HUES64 (cell line): ENCODE measurements around the gene ZNF853.

ENCODE experiments used
- H3K27ac ChIP-seq: 2 replicates; pipeline ENCODE4 v1.7.0; 2013; ENCODE audit warnings: low read depth, low read length, inconsistent platforms
- H3K27me3 ChIP-seq: 2 replicates; pipeline ENCODE4 v1.6.1; 2013; ENCODE audit warnings: mild to moderate bottlenecking, low read length; ENCODE audit not compliant: insufficient read depth
- H3K36me3 ChIP-seq: 2 replicates; pipeline ENCODE4 v1.6.1; 2013; ENCODE audit warnings: mild to moderate bottlenecking, low read length; ENCODE audit not compliant: insufficient read depth
- H3K4me1 ChIP-seq: 2 replicates; pipeline ENCODE4 v1.6.1; 2013; ENCODE audit warnings: mild to moderate bottlenecking, low read length, moderate library complexity; ENCODE audit not compliant: insufficient read depth
- H3K4me3 ChIP-seq: 2 replicates; pipeline ENCODE4 v1.5.1; 2013; ENCODE audit warnings: mild to moderate bottlenecking, low read length, moderate library complexity
- H3K9ac ChIP-seq: 2 replicates; pipeline ENCODE4 v1.6.1; 2013; ENCODE audit warnings: mild to moderate bottlenecking, low read depth, low read length
- H3K9me3 ChIP-seq: 2 replicates; pipeline ENCODE4 v1.6.1; 2013; ENCODE audit warnings: low read depth, low read length; ENCODE audit not compliant: insufficient read depth
- WGBS: fragments of 150-250, 120-280 bp; methylation state at CpG from one replicate; pipeline ENCODE4 v1.1.7; 2013; ENCODE audit warnings: missing lambda C conversion rate; 5-methylcytosine and 5-hydroxymethylcytosine counted together

ZNF853 gene

GRCh38 chr7:6648066-6648814 is 32.8 kb downstream of the ZNF853 start:
- H3K27me3 ChIP-seq, result no peaks in the 10 kb centered on the region
- H3K4me3 ChIP-seq, result no peak overlapping the region
- H3K9me3 ChIP-seq, result no peaks in the 10 kb centered on the region
- H3K36me3 ChIP-seq, result peaks cover 30% of the 10 kb centered on the region
- no peak overlapping the region for H3K27ac ChIP-seq
- no peak overlapping the region for H3K9ac ChIP-seq
- no peaks in the 10 kb centered on the region for H3K4me1 ChIP-seq
- WGBS, result 95% methylated on average over 17 of the region's 17 CpGs

GRCh38 chr7:6648815-6649104 is 33.4 kb downstream of the ZNF853 start:
- no peak overlapping the region for H3K4me3 ChIP-seq
- no peak overlapping the region for H3K27ac ChIP-seq
- H3K27me3 ChIP-seq, result no peaks in the 10 kb centered on the region
- WGBS, result 95% methylated on average over 4 of the region's 5 CpGs
- H3K4me1 ChIP-seq, result no peaks in the 10 kb centered on the region
- no peaks in the 10 kb centered on the region for H3K9me3 ChIP-seq
- no peak overlapping the region for H3K9ac ChIP-seq
- H3K36me3 ChIP-seq, result peaks cover 24% of the 10 kb centered on the region

GRCh38 chr7:6649241-6649961 is 34.0 kb downstream of the ZNF853 start:
- H3K4me3 ChIP-seq, result no peak overlapping the region
- no peaks in the 10 kb centered on the region for H3K4me1 ChIP-seq
- H3K9ac ChIP-seq, result no peak overlapping the region
- no peak overlapping the region for H3K27ac ChIP-seq
- no peaks in the 10 kb centered on the region for H3K27me3 ChIP-seq
- H3K9me3 ChIP-seq, result no peaks in the 10 kb centered on the region
- 90% methylated on average over 13 of the region's 13 CpGs for WGBS
- peaks cover 22% of the 10 kb centered on the region for H3K36me3 ChIP-seq

GRCh38 chr7:6650086-6650485 is 34.7 kb downstream of the ZNF853 start:
- Histone ChIP-seq H3K27me3 (no peaks in the 10 kb centered on the region), H3K36me3 (peaks cover 15% of the 10 kb centered on the region; the same call in 1 of the 2 replicates), H3K4me1 (no peaks in the 10 kb centered on the region), H3K27ac (no peak overlapping the region), H3K9ac (no peak overlapping the region), H3K4me3 (no peak overlapping the region), H3K9me3 (no peaks in the 10 kb centered on the region)
- WGBS, result 93% methylated on average over 10 of the region's 10 CpGs

GRCh38 chr7:6650521-6651011 is 35.2 kb downstream of the ZNF853 start:
- Histone ChIP-seq H3K36me3 (peaks cover 13% of the 10 kb centered on the region; the same call in 1 of the 2 replicates), H3K9me3 (no peaks in the 10 kb centered on the region)

GRCh38 chr7:6651851-6652445 is 36.5 kb downstream of the ZNF853 start:
- Histone ChIP-seq H3K27me3 (no peaks in the 10 kb centered on the region), H3K9me3 (no peaks in the 10 kb centered on the region), H3K9ac (no peak overlapping the region), H3K27ac (no peak overlapping the region), H3K4me1 (no peaks in the 10 kb centered on the region), H3K36me3 (peaks cover 13% of the 10 kb centered on the region; the same call in 1 of the 2 replicates), H3K4me3 (no peak overlapping the region)
- WGBS, result 96% methylated on average over 32 of the region's 32 CpGs

More at GRCh38 chr7:6650521-6651011, 35.2 kb downstream of the ZNF853 start:
- H3K27me3 ChIP-seq, result no peaks in the 10 kb centered on the region
- 95% methylated on average over 12 of the region's 12 CpGs for WGBS
- no peak overlapping the region for H3K27ac ChIP-seq
- no peak overlapping the region for H3K9ac ChIP-seq
- H3K4me3 ChIP-seq, result no peak overlapping the region
- no peaks in the 10 kb centered on the region for H3K4me1 ChIP-seq

- H3K36me3 ChIP-seq, result peaks cover 13% of the 10 kb centered on the region; the same call in 1 of the 2 replicates
- H3K27ac ChIP-seq, result no peak overlapping the region
- H3K9me3 ChIP-seq, result no peaks in the 10 kb centered on the region
- H3K27me3 ChIP-seq, result no peaks in the 10 kb centered on the region
- 97% methylated on average over 75 of the region's 75 CpGs for WGBS
- no peak overlapping the region for H3K9ac ChIP-seq
- no peaks in the 10 kb centered on the region for H3K4me1 ChIP-seq
- no peak overlapping the region for H3K4me3 ChIP-seq
Measured at GRCh38 chr7:6652446-6653011, 37.1 kb downstream of the ZNF853 start.

- Histone ChIP-seq H3K27ac (no peak overlapping the region), H3K4me1 (no peaks in the 10 kb centered on the region), H3K27me3 (no peaks in the 10 kb centered on the region), H3K4me3 (no peak overlapping the region), H3K9ac (no peak overlapping the region), H3K9me3 (no peaks in the 10 kb centered on the region), H3K36me3 (peaks cover 13% of the 10 kb centered on the region; the same call in 1 of the 2 replicates)
- WGBS, result 98% methylated on average over 146 of the region's 146 CpGs
Measured at GRCh38 chr7:6653071-6654003, 37.9 kb downstream of the ZNF853 start.

- no peak overlapping the region for H3K27ac ChIP-seq
- H3K4me1 ChIP-seq, result no peaks in the 10 kb centered on the region
- H3K9ac ChIP-seq, result no peak overlapping the region
- H3K9me3 ChIP-seq, result no peaks in the 10 kb centered on the region
- peaks cover 13% of the 10 kb centered on the region; the same call in 1 of the 2 replicates for H3K36me3 ChIP-seq
- H3K27me3 ChIP-seq, result no peaks in the 10 kb centered on the region
- 97% methylated on average over 94 of the region's 94 CpGs for WGBS
- no peak overlapping the region for H3K4me3 ChIP-seq
Measured at GRCh38 chr7:6654113-6654841, 38.9 kb downstream of the ZNF853 start.
